PC-9 (cell line): ENCODE data around the gene KPNA6. TPM values are rescaled to one million over a fixed set of nuclear protein-coding genes. Genes with fewer than 3 reads are reported as not detected.
A peak's percentile ranks its signal among the peaks of the same experiment; 100 is the strongest.

Source experiments
- BruUV-seq: library from RNA; stranded (reverse); fragments of 400-500 nt; replicated peaks from 2 replicates; lab custom pipeline; 2021; lab: Mats Ljungman, UMichigan
- CTCF ChIA-PET: fragments of 300-600 bp; sonication (Branson Sonifier 250); formaldehyde crosslinking; loops from one replicate; lab custom pipeline; 2022; ENCODE audit warnings: antibody characterized with exemption; lab: Charles Lee
- POLR2A ChIA-PET: fragments of 300-600 bp; sonication (Branson Sonifier 250); formaldehyde crosslinking; loops from one replicate; lab custom pipeline; 2022; ENCODE audit warnings: antibody characterized with exemption; ENCODE audit not compliant: unreplicated experiment; lab: Charles Lee
- DNase-seq, 2 experiments: peaks; one replicate each; pipeline versions ENCODE4 v3.0.0 to v3.0.0-alpha.2; 2015 to 2022; ENCODE audit warnings: mixed read lengths in 1 of 2
- H2AFZ ChIP-seq: fragments of 200-600 bp; sonication (generic); 2 replicates; pipeline ENCODE4 v1.8.1; 2017; ENCODE audit warnings: antibody characterized with exemption
- H3F3A ChIP-seq: fragments of 200-600 bp; sonication (generic); 2 replicates; pipeline ENCODE4 v1.8.1; 2017; ENCODE audit warnings: antibody characterized with exemption, mild to moderate bottlenecking, low read depth; ENCODE audit not compliant: insufficient read depth
- H3K27ac ChIP-seq: fragments of 200-600 bp; sonication (generic); 2 replicates; pipeline ENCODE4 v1.6.1; 2016; ENCODE audit warnings: mixed run types
- H3K27me3 ChIP-seq: fragments of 200-600 bp; sonication (generic); 2 replicates; pipeline ENCODE4 v1.6.1; 2016; ENCODE audit warnings: low read depth, mixed run types; ENCODE audit not compliant: insufficient read depth
- H3K36me3 ChIP-seq: fragments of 200-600 bp; sonication (generic); 2 replicates; pipeline ENCODE4 v1.6.1; 2016; ENCODE audit warnings: low read depth, mixed run types
- H3K4me1 ChIP-seq: fragments of 200-600 bp; sonication (generic); replicated peaks from 2 replicates; pipeline ENCODE4 v1.6.1; 2016; ENCODE audit warnings: mixed run types; ENCODE audit not compliant: insufficient read depth
- H3K4me2 ChIP-seq: fragments of 200-600 bp; sonication (generic); 2 replicates; pipeline ENCODE4 v1.6.1; 2017; ENCODE audit warnings: mixed run types
- H3K4me3 ChIP-seq: fragments of 200-600 bp; sonication (generic); 2 replicates; pipeline ENCODE4 v1.6.1; 2016; ENCODE audit warnings: mixed run types
- H3K79me2 ChIP-seq: fragments of 200-600 bp; sonication (generic); 2 replicates; pipeline ENCODE4 v1.6.1; 2017; ENCODE audit warnings: low read depth, mixed run types
- H3K9me2 ChIP-seq: fragments of 200-600 bp; sonication (generic); 2 replicates; pipeline ENCODE4 v1.8.1; 2017; ENCODE audit warnings: mild to moderate bottlenecking; ENCODE audit not compliant: insufficient read depth
- H3K9me3 ChIP-seq: fragments of 200-600 bp; sonication (generic); 2 replicates; pipeline ENCODE4 v1.8.1; 2016; ENCODE audit warnings: low read depth; ENCODE audit not compliant: insufficient read depth
- H4K20me1 ChIP-seq: fragments of 200-600 bp; sonication (generic); 2 replicates; pipeline ENCODE4 v1.8.1; 2017; ENCODE audit not compliant: insufficient read depth
- CTCF ChIP-seq: fragments of 200-600 bp; sonication (generic); conservative IDR thresholded peaks from 2 replicates; pipeline ENCODE4 v1.6.1; 2017; ENCODE audit warnings: mixed run types, antibody characterized with exemption, mild to moderate bottlenecking, moderate library complexity
- EZH2 ChIP-seq: fragments of 200-600 bp; sonication (generic); IDR thresholded peaks from 2 replicates; pipeline ENCODE4 v1.8.0; 2017; ENCODE audit warnings: antibody characterized with exemption, low read depth
- intact Hi-C: fragments of 100-400 bp; cut with micrococcal nuclease; formaldehyde crosslinking; loops from one replicate; pipeline ENCODE4 v1.10.0; 2022; ENCODE audit not compliant: unreplicated experiment
- total RNA-seq: library from RNA; stranded (reverse); gene quantifications from 2 replicates; pipeline ENCODE4 v1.2.3, GENCODE V29; 2021

KPNA6 gene
- total RNA-seq, 1 experiment from 2014 or later: 89.9 TPM

GRCh38 chr1:32091176-32091575 lies 16.7 kb upstream of the KPNA6 start:
- POLR2A ChIA-PET: no interaction called here
- no peaks in the 10 kb centered on the region for H3K9me3 ChIP-seq
- peaks cover 7% of the 10 kb centered on the region for H3F3A ChIP-seq
- H3K4me3 ChIP-seq: no peak overlapping the region
- H3K27me3 ChIP-seq: no peaks in the 10 kb centered on the region
- no peak overlapping the region for H3K4me2 ChIP-seq
- no peaks in the 10 kb centered on the region for H3K9me2 ChIP-seq
- no peaks in the 10 kb centered on the region for H3K79me2 ChIP-seq
- DNase-seq: no peak
- intact Hi-C loops: no loop called here
- H3K4me1 ChIP-seq: no peaks in the 10 kb centered on the region
- H4K20me1 ChIP-seq: no peaks in the 10 kb centered on the region
- no peak overlapping the region for H3K27ac ChIP-seq
- no TSS peak for BruUV-seq
- H2AFZ ChIP-seq: no peak overlapping the region
- peaks cover 9% of the 10 kb centered on the region for H3K36me3 ChIP-seq
- no peak for TF ChIP-seq CTCF
- no peak for TF ChIP-seq EZH2
- CTCF ChIA-PET: no interaction called here

DNA sequence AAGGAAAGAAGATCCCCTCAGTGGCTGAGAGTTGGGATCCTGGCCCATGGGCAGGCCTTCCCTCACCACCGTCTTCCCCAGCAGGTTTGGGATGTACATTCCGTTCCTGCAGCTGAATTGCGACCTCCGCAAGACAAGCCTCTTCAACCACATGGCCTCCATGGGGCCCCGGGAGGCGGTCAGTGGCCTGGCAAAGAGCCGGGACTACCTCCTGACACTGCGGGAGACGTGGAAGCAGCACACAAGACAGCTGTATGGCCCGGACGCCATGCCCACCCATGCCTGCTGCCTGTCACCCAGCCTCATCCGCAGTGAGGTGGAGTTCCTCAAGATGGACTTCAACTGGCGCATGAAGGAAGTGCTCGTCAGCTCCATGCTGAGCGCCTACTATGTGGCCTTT lies 16.3 kb upstream of the KPNA6 start:
- intact Hi-C loops: no loop called here
- H3K4me3 ChIP-seq: no peak overlapping the region
- ChIA-PET POLR2A (no interaction called here), CTCF (no interaction called here)
- no peak overlapping the region for H3K27ac ChIP-seq
- no peak for DNase-seq
- H2AFZ ChIP-seq: no peak overlapping the region
- H4K20me1 ChIP-seq: no peaks in the 10 kb centered on the region
- no peaks in the 10 kb centered on the region for H3K27me3 ChIP-seq
- H3K4me1 ChIP-seq: no peaks in the 10 kb centered on the region
- no TSS peak for BruUV-seq
- peaks cover 7% of the 10 kb centered on the region for H3F3A ChIP-seq
- H3K9me2 ChIP-seq: no peaks in the 10 kb centered on the region
- peaks cover 7% of the 10 kb centered on the region; the same call in 1 of the 2 replicates for H3K36me3 ChIP-seq
- no peaks in the 10 kb centered on the region for H3K79me2 ChIP-seq
- TF ChIP-seq EZH2 (no peak), CTCF (no peak)
- no peak overlapping the region for H3K4me2 ChIP-seq
- H3K9me3 ChIP-seq: no peaks in the 10 kb centered on the region

DNA sequence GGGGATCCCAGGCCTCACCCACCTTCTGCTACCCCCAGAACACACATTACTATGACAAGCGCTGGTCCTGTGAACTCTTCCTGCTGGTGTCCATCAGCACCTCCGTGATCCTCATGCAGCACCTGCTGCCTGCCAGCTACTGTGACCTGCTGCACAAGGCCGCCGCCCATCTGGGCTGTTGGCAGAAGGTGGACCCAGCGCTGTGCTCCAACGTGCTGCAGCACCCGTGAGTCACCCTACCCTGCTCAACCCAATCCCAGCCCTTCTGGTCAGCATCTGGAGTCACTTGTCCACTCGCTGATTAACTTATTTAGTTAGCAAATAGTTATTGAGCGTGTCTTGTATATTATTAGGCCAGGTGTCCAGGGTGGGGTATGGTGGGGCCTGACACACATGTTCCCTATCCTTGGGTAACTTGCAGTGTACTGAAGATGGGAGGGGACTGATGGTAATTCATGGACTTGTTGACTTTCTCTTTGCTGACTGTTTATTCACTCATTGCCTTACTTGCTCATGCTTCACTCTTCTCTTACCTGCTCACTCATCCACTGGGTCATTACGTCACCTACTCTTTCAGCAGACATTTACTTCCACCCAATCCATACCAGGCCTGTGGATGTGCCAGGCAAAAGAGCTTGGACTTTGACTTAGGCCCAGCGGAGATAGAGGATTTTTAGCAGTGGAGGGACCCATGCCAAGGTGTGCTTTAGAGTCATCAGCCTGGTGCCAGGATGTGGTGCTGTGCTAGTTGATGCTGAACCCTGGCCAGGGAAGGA lies 12.9 kb upstream of the KPNA6 start:
- peak in 1 of 2 experiments; percentile 42 for DNase-seq

More for the DNA sequence above, 12.9 kb upstream of the KPNA6 start:
- TF ChIP-seq EZH2 (no peak), CTCF (no peak)
- POLR2A ChIA-PET: no interaction called here
- H3K27me3 ChIP-seq: no peaks in the 10 kb centered on the region
- H3F3A ChIP-seq: peaks cover 11% of the 10 kb centered on the region
- H3K4me3 ChIP-seq: no peak overlapping the region
- no peaks in the 10 kb centered on the region for H3K9me2 ChIP-seq
- H3K79me2 ChIP-seq: no peaks in the 10 kb centered on the region
- H2AFZ ChIP-seq: no peak overlapping the region
- H3K4me1 ChIP-seq: no peaks in the 10 kb centered on the region
- H3K4me2 ChIP-seq: no peak overlapping the region
- CTCF ChIA-PET: no interaction called here
- intact Hi-C loops: no loop called here
- no peaks in the 10 kb centered on the region for H4K20me1 ChIP-seq
- no peak overlapping the region for H3K27ac ChIP-seq
- H3K36me3 ChIP-seq: peaks cover 17% of the 10 kb centered on the region; the same call in 1 of the 2 replicates
- no peaks in the 10 kb centered on the region for H3K9me3 ChIP-seq
- no TSS peak for BruUV-seq
